BLaER1 (cell line): ENCODE data around the gene NDNF.

Source experiments
- H3K27ac ChIP-seq: shearing (Covaris generic); formaldehyde crosslinking; 2 replicates; pipeline ENCODE4 v1.8.1; 2022
- H3K27me3 ChIP-seq: shearing (Covaris generic); formaldehyde crosslinking; 2 replicates; pipeline ENCODE4 v1.8.1; 2022
- H3K36me3 ChIP-seq: shearing (Covaris generic); formaldehyde crosslinking; 2 replicates; pipeline ENCODE4 v1.8.1; 2022
- H3K4me1 ChIP-seq: shearing (Covaris generic); formaldehyde crosslinking; 2 replicates; pipeline ENCODE4 v1.8.1; 2022
- H3K4me2 ChIP-seq: shearing (Covaris generic); formaldehyde crosslinking; 2 replicates; pipeline ENCODE4 v1.8.1; 2022
- H3K4me3 ChIP-seq: shearing (Covaris generic); formaldehyde crosslinking; 2 replicates; pipeline ENCODE4 v1.8.1; 2022
- H3K9ac ChIP-seq: shearing (Covaris generic); formaldehyde crosslinking; 2 replicates; pipeline ENCODE4 v1.8.1; 2022
- H3K9me3 ChIP-seq: shearing (Covaris generic); formaldehyde crosslinking; 2 replicates; pipeline ENCODE4 v1.8.1; 2022
- H4K20me1 ChIP-seq: shearing (Covaris generic); formaldehyde crosslinking; 2 replicates; pipeline ENCODE4 v1.8.1; 2022
- Cebpa-rat ChIP-seq: shearing (Covaris generic); IDR thresholded peaks from 2 replicates; pipeline ENCODE4 v1.8.1; 2022

Gene NDNF

GRCh38 chr4:121073004-121073435, 685 bp upstream of the NDNF start:
- no peaks in the 10 kb centered on the region for H3K36me3 ChIP-seq
- peak overlapping the region; percentile 71 for H3K4me3 ChIP-seq
- no peak overlapping the region for H3K27ac ChIP-seq
- TF ChIP-seq Cebpa-rat, result no peak
- H3K4me1 ChIP-seq, result peaks cover 9% of the 10 kb centered on the region
- peaks cover 9% of the 10 kb centered on the region; the same call in 1 of the 2 replicates for H4K20me1 ChIP-seq
- H3K4me2 ChIP-seq, result peak overlapping the region; percentile 96
- peaks cover 48% of the 10 kb centered on the region for H3K27me3 ChIP-seq
- H3K9ac ChIP-seq, result no peak overlapping the region
- no peaks in the 10 kb centered on the region for H3K9me3 ChIP-seq

GRCh38 chr4:121071640-121072223, 603 bp downstream of the NDNF start:
- Histone ChIP-seq H3K4me1 (peaks cover 9% of the 10 kb centered on the region), H3K27me3 (peaks cover 48% of the 10 kb centered on the region), H3K4me2 (peak overlapping the region; percentile 96), H3K36me3 (no peaks in the 10 kb centered on the region), H3K27ac (no peak overlapping the region), H3K9me3 (no peaks in the 10 kb centered on the region), H4K20me1 (peaks cover 9% of the 10 kb centered on the region; the same call in 1 of the 2 replicates), H3K9ac (peak overlapping the region; percentile 23; the same call in 1 of the 2 replicates), H3K4me3 (peak overlapping the region; percentile 71)
- no peak for TF ChIP-seq Cebpa-rat

GRCh38 chr4:121070696-121071639, 1.4 kb downstream of the NDNF start:
- Histone ChIP-seq H3K27ac (no peak overlapping the region), H3K4me3 (peak overlapping the region; percentile 71; the same call in 1 of the 2 replicates), H4K20me1 (peaks cover 9% of the 10 kb centered on the region; the same call in 1 of the 2 replicates), H3K27me3 (peaks cover 48% of the 10 kb centered on the region), H3K9me3 (no peaks in the 10 kb centered on the region), H3K36me3 (no peaks in the 10 kb centered on the region), H3K4me1 (peaks cover 9% of the 10 kb centered on the region), H3K4me2 (peak overlapping the region; percentile 96), H3K9ac (no peak overlapping the region)
- TF ChIP-seq Cebpa-rat, result no peak

GRCh38 chr4:121070274-121070673, 2.1 kb downstream of the NDNF start:
- TF ChIP-seq Cebpa-rat, result no peak
- H3K4me2 ChIP-seq, result no peak overlapping the region
- H3K27me3 ChIP-seq, result peaks cover 48% of the 10 kb centered on the region
- H3K27ac ChIP-seq, result no peak overlapping the region
- no peaks in the 10 kb centered on the region for H3K36me3 ChIP-seq
- H3K9ac ChIP-seq, result no peak overlapping the region
- H4K20me1 ChIP-seq, result peaks cover 9% of the 10 kb centered on the region; the same call in 1 of the 2 replicates
- no peak overlapping the region for H3K4me3 ChIP-seq
- no peaks in the 10 kb centered on the region for H3K9me3 ChIP-seq
- peaks cover 9% of the 10 kb centered on the region for H3K4me1 ChIP-seq

DNA sequence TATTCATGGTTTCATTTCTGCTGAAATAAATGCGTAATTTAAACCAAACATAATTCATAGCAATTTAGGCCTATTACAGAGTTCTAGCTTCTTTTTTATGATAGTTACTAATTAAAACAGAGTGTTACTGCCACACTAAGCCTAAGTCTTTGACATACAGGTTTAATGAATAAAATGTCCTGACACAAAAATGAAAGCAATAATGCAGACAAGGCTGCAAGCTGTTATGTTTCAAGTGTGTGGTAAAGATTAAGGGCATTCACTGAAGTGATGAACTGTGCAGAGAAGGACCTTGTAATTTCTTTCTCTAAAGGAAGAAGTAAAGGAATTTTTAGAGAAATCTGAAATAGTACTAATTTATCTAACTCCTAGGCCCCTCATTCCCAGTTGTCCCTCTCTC, 2.9 kb downstream of the NDNF start:
- TF ChIP-seq Cebpa-rat, result no peak
- H3K4me1 ChIP-seq, result peaks cover 9% of the 10 kb centered on the region
- no peak overlapping the region for H3K9ac ChIP-seq
- H3K27ac ChIP-seq, result no peak overlapping the region
- H3K9me3 ChIP-seq, result no peaks in the 10 kb centered on the region
- H3K4me3 ChIP-seq, result no peak overlapping the region
- peaks cover 9% of the 10 kb centered on the region; the same call in 1 of the 2 replicates for H4K20me1 ChIP-seq
- H3K36me3 ChIP-seq, result no peaks in the 10 kb centered on the region
- peaks cover 44% of the 10 kb centered on the region for H3K27me3 ChIP-seq
- no peak overlapping the region for H3K4me2 ChIP-seq

GRCh38 chr4:121064482-121064881, 7.9 kb downstream of the NDNF start:
- Histone ChIP-seq H3K27ac (no peak overlapping the region), H3K4me2 (no peak overlapping the region), H3K4me1 (no peaks in the 10 kb centered on the region), H3K36me3 (no peaks in the 10 kb centered on the region), H3K4me3 (no peak overlapping the region), H4K20me1 (no peaks in the 10 kb centered on the region), H3K9me3 (no peaks in the 10 kb centered on the region), H3K27me3 (no peaks in the 10 kb centered on the region), H3K9ac (no peak overlapping the region)
- TF ChIP-seq Cebpa-rat, result no peak

DNA sequence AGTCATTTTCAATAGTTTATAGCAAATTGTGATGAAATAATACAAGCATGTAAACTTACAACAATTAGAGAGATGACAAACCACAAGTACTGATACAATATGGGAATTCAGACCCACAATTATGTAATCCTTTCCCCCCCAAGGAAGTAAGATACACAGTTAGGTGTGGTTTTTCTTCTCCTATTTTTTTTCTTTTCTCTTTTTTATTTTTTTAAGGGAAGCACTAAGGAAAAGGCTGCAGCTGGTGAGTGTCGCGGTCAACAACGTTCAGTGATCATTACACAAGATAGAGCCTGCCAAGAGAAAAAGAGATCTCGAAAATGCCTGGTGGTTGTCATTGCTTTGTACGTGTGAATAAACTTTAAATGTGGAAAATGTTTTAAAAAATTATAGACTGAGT, 9.8 kb downstream of the NDNF start:
- no peaks in the 10 kb centered on the region for H3K4me1 ChIP-seq
- no peak overlapping the region for H3K27ac ChIP-seq
- TF ChIP-seq Cebpa-rat, result no peak
- H3K9me3 ChIP-seq, result no peaks in the 10 kb centered on the region
- no peak overlapping the region for H3K4me3 ChIP-seq
- no peak overlapping the region for H3K4me2 ChIP-seq
- no peaks in the 10 kb centered on the region for H3K36me3 ChIP-seq
- no peaks in the 10 kb centered on the region for H3K27me3 ChIP-seq
- no peaks in the 10 kb centered on the region for H4K20me1 ChIP-seq
- no peak overlapping the region for H3K9ac ChIP-seq

GRCh38 chr4:121061861-121062260, 10.5 kb downstream of the NDNF start:
- no peaks in the 10 kb centered on the region for H3K9me3 ChIP-seq
- no peak overlapping the region for H3K4me2 ChIP-seq
- no peak overlapping the region for H3K27ac ChIP-seq
- no peaks in the 10 kb centered on the region for H3K36me3 ChIP-seq
- TF ChIP-seq Cebpa-rat, result no peak
- H3K9ac ChIP-seq, result no peak overlapping the region
- no peaks in the 10 kb centered on the region for H3K4me1 ChIP-seq
- H3K4me3 ChIP-seq, result no peak overlapping the region
- H3K27me3 ChIP-seq, result no peaks in the 10 kb centered on the region
- no peaks in the 10 kb centered on the region for H4K20me1 ChIP-seq

GRCh38 chr4:121061215-121061614, 11.1 kb downstream of the NDNF start:
- H3K4me3 ChIP-seq, result no peak overlapping the region
- H3K4me2 ChIP-seq, result no peak overlapping the region

DNA sequence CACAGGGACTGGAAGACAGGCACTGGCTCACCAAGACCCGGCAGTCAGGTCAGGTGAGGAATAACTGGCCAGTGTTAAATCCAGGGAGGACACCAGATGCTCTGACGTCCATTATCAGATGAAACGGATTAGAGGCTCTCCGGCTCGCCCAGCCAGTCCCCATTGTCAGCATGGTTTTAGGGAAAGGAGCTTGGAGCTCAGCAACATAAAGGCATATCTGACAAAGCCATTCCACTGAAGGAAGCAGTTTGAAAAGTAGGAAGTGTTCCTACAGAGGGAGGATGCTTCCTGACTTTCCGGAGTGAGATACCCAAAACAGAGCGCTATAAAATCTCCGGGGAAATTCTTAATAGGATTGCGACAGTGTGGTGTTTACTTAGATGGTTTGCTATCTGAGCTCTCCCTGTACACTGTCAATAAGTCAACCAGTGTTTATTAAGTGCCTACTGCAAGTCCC, 14.8 kb downstream of the NDNF start:
- Histone ChIP-seq H3K9ac (no peak overlapping the region), H3K4me2 (no peak overlapping the region), H3K4me3 (no peak overlapping the region), H3K27me3 (no peaks in the 10 kb centered on the region), H4K20me1 (no peaks in the 10 kb centered on the region), H3K4me1 (peaks cover 9% of the 10 kb centered on the region), H3K36me3 (no peaks in the 10 kb centered on the region), H3K27ac (no peak overlapping the region), H3K9me3 (no peaks in the 10 kb centered on the region)
- no peak for TF ChIP-seq Cebpa-rat

More at GRCh38 chr4:121061215-121061614, 11.1 kb downstream of the NDNF start:
- H3K36me3 ChIP-seq, result no peaks in the 10 kb centered on the region
- no peaks in the 10 kb centered on the region for H3K27me3 ChIP-seq
- H3K9me3 ChIP-seq, result no peaks in the 10 kb centered on the region
- H3K9ac ChIP-seq, result no peak overlapping the region
- H3K4me1 ChIP-seq, result no peaks in the 10 kb centered on the region
- TF ChIP-seq Cebpa-rat, result no peak
- H3K27ac ChIP-seq, result no peak overlapping the region
- no peaks in the 10 kb centered on the region for H4K20me1 ChIP-seq
